Measurements from ENCODE around the gene APC.

- TF ChIP-seq CTCF (IDR thresholded peaks at IDR 0.05) = no peak
- TF ChIP-seq POLR2A (IDR thresholded peaks at IDR 0.05) = no peak
- no peak for TF ChIP-seq EP300 (IDR thresholded peaks at IDR 0.05; ENCODE audit: low read depth)
Observed at GRCh38 chr5:112822456-112822855, 84.8 kb downstream of the APC start.
